Vagina (tissue), 2 donors: ENCODE measurements around the gene ZIC2.

Source experiments
- POLR2A ChIP-seq, 2 donors: fragments of 450-650 bp; IDR thresholded peaks; one replicate each; pipeline ENCODE4 v1.6.1; 2017; ENCODE audit warnings: antibody characterized with exemption in 2 of 2, mild to moderate bottlenecking in 2 of 2, moderate library complexity in 2 of 2
- TF ChIP-seq, protein P1 (sequence below), 3 experiments: fragments of 450-650 bp in 2 of 3; fragments of 200-600 bp in 1 of 3; sonication (generic) in 1 of 3; IDR thresholded peaks; one replicate each; pipeline ENCODE4 v1.5.1; 2017 to 2019; ENCODE audit warnings: antibody characterized with exemption in 3 of 3, mild to moderate bottlenecking in 2 of 3, moderate library complexity in 2 of 3

GRCh38 chr13:99949679-99950413, 31.7 kb upstream of the ZIC2 start:
- TF ChIP-seq, protein P1, sequence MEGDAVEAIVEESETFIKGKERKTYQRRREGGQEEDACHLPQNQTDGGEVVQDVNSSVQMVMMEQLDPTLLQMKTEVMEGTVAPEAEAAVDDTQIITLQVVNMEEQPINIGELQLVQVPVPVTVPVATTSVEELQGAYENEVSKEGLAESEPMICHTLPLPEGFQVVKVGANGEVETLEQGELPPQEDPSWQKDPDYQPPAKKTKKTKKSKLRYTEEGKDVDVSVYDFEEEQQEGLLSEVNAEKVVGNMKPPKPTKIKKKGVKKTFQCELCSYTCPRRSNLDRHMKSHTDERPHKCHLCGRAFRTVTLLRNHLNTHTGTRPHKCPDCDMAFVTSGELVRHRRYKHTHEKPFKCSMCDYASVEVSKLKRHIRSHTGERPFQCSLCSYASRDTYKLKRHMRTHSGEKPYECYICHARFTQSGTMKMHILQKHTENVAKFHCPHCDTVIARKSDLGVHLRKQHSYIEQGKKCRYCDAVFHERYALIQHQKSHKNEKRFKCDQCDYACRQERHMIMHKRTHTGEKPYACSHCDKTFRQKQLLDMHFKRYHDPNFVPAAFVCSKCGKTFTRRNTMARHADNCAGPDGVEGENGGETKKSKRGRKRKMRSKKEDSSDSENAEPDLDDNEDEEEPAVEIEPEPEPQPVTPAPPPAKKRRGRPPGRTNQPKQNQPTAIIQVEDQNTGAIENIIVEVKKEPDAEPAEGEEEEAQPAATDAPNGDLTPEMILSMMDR (IDR thresholded peaks at IDR 0.05) = no peak
- no peak for TF ChIP-seq POLR2A (IDR thresholded peaks at IDR 0.05)
